Stomach (tissue), 9 donors: ENCODE measurements around the gene NFE2L3. TPM values are rescaled to one million over a fixed set of nuclear protein-coding genes. Genes with fewer than 3 reads are reported as not detected.
"Not testable (repeated sequence)": the region's sequence is repeated elsewhere in the genome, so short reads cannot be mapped to it uniquely, and the experiment has no call there.

Experiments used
- DNase-seq, 2 donors: peaks; one replicate each; pipeline versions ENCODE4 v3.0.0 to v3.0.0-alpha.2; 2013 to 2019
- H3K27ac ChIP-seq, 5 donors: fragments of 200-600 bp in 4 of 5; sonication (generic) in 4 of 5; one replicate each; pipeline ENCODE4 v1.5.1; 2013 to 2019; ENCODE audit warnings: mild to moderate bottlenecking in 1 of 5, moderate library complexity in 1 of 5
- H3K27me3 ChIP-seq, 3 donors: fragments of 200-600 bp; sonication (generic); one replicate each; pipeline ENCODE4 v1.5.1; 2017 to 2019; ENCODE audit warnings: mixed run types in 1 of 3
- H3K36me3 ChIP-seq, 4 donors: fragments of 200-600 bp; sonication (generic); 1 replicate in 3 of 4; 2 replicates in 1 of 4; pipeline ENCODE4 v1.5.1; 2016 to 2019
- H3K4me1 ChIP-seq, 4 donors: fragments of 200-600 bp; sonication (generic); one replicate each; pipeline ENCODE4 v1.5.1; 2016 to 2019
- H3K4me3 ChIP-seq, 4 donors: fragments of 200-600 bp; sonication (generic) in 3 of 4; one replicate each; pipeline ENCODE4 v1.5.1; 2016 to 2019; ENCODE audit warnings: mild to moderate bottlenecking in 1 of 4
- H3K9me3 ChIP-seq, 4 donors: fragments of 200-600 bp; sonication (generic); one replicate each; pipeline ENCODE4 v1.5.1; 2016 to 2019
- CTCF ChIP-seq, 7 experiments: fragments of 450-650 bp in 4 of 7; fragments of 200-600 bp in 3 of 7; sonication (generic) in 3 of 7; IDR thresholded peaks; one replicate each; pipeline ENCODE4 v1.5.1; 2016 to 2019; ENCODE audit warnings: antibody characterized with exemption in 7 of 7, control low read depth in 2 of 7, mild to moderate bottlenecking in 1 of 7
- EP300 ChIP-seq: sonication (generic); formaldehyde crosslinking; IDR thresholded peaks from one replicate; pipeline ENCODE4 v1.6.1; 2017; ENCODE audit warnings: antibody characterized with exemption
- POLR2A ChIP-seq, 4 donors: fragments of 450-650 bp; IDR thresholded peaks; one replicate each; pipeline ENCODE4 v1.6.1; 2016; ENCODE audit warnings: antibody characterized with exemption in 4 of 4, control low read depth in 2 of 4, mild to moderate bottlenecking in 1 of 4, moderate library complexity in 1 of 4
- POLR2AphosphoS5 ChIP-seq, 3 donors: sonication (generic); formaldehyde crosslinking; IDR thresholded peaks; one replicate each; pipeline ENCODE4 v1.6.1; 2016; ENCODE audit warnings: antibody characterized with exemption in 3 of 3
- WGBS, 5 donors: extraction: QIAGEN DNeasy Blood & Tissue Kit in 3 of 5; methylation state at CpG; one replicate each; pipeline versions ENCODE4 v1.1.5 to v1.1.7; 2013 to 2018; 5-methylcytosine and 5-hydroxymethylcytosine counted together
- intact Hi-C: fragments of 100-400 bp; cut with DNase I; formaldehyde crosslinking; loops from one replicate; pipeline ENCODE4 v1.15.1; 2023; ENCODE audit warnings: low total_unique reads
- polyA plus RNA-seq, 3 donors: library from polyadenylated mRNA; stranded (reverse); fragments of 200-250 nt; gene quantifications; one replicate each; pipeline ENCODE4 v1.2.3, GENCODE V29; 2013
- total RNA-seq, 5 donors: library from RNA; depleted of rRNA; stranded (reverse); fragments of >200 nt; gene quantifications; one replicate each; pipeline versions ENCODE4 v1.1.0 to v1.2.3, GENCODE V29; 2014 to 2016
- donor health status: healthy with polysubstance abuse.
- donor health status: Bipolar disorder and iron deficiency.
- donor health status: healthy.

Gene NFE2L3
- total and polyA plus RNA-seq, 8 donors: 1.4 to 7.7 (median 4.9) TPM; not detected in 1

GRCh38 chr7:26143298-26144048, 8.5 kb upstream of the NFE2L3 start:
- intact Hi-C loops: no loop called here
- H3K9me3 ChIP-seq: no peaks in the 10 kb centered on the region
- no peak overlapping the region for H3K4me3 ChIP-seq
- no peaks in the 10 kb centered on the region for H3K36me3 ChIP-seq
- H3K27ac ChIP-seq: no peak overlapping the region
- WGBS, 5 donors: 31 to 50% (median 40%) methylated on average over 5 of the region's 5 CpGs
- DNase-seq: no peak
- no peak for TF ChIP-seq EP300
- no peak for TF ChIP-seq POLR2A (IDR thresholded peaks at IDR 0.05)
- no peak for TF ChIP-seq CTCF (IDR thresholded peaks at IDR 0.05)
- H3K4me1 ChIP-seq: peaks cover 0 to 3% (median 0%) of the 10 kb centered on the region in 4 donors
- H3K27me3 ChIP-seq: no peaks in the 10 kb centered on the region

GRCh38 chr7:26144184-26145080, 7.6 kb upstream of the NFE2L3 start:
- Histone ChIP-seq H3K4me1 (peaks cover 0 to 3% (median 0%) of the 10 kb centered on the region in 4 donors), H3K9me3 (no peaks in the 10 kb centered on the region), H3K36me3 (no peaks in the 10 kb centered on the region), H3K27me3 (no peaks in the 10 kb centered on the region), H3K27ac (no peak overlapping the region), H3K4me3 (no peak overlapping the region)
- DNase-seq: no peak
- intact Hi-C loops: no loop called here
- TF ChIP-seq POLR2A (IDR thresholded peaks at IDR 0.05): no peak
- 88 to 94% (median 92%) methylated on average over 13 of the region's 13 CpGs for WGBS, 5 donors

- TF ChIP-seq CTCF (IDR thresholded peaks at IDR 0.05): no peak
- no peak for TF ChIP-seq POLR2AphosphoS5 (IDR thresholded peaks at IDR 0.05)
- no peak for TF ChIP-seq POLR2A (IDR thresholded peaks at IDR 0.05)
- no peak for TF ChIP-seq EP300
- Histone ChIP-seq H3K27ac (no peak overlapping the region), H3K9me3 (no peaks in the 10 kb centered on the region), H3K36me3 (no peaks in the 10 kb centered on the region), H3K27me3 (no peaks in the 10 kb centered on the region), H3K4me3 (no peak overlapping the region), H3K4me1 (peaks cover 0 to 3% (median 0%) of the 10 kb centered on the region in 4 donors)
- DNase-seq: no peak
- intact Hi-C loops: no loop called here
- 74 to 91% (median 87%) methylated on average over 4 of the region's 4 CpGs for WGBS, 5 donors
These were observed 6.8 kb upstream of the NFE2L3 start for GRCh38 chr7:26145238-26145637.

GRCh38 chr7:26147030-26147429, 5.0 kb upstream of the NFE2L3 start:
- intact Hi-C loops: no loop called here
- TF ChIP-seq POLR2AphosphoS5 (IDR thresholded peaks at IDR 0.05) (no peak), EP300 (no peak), CTCF (IDR thresholded peaks at IDR 0.05) (no peak), POLR2A (IDR thresholded peaks at IDR 0.05) (no peak)

GRCh38 chr7:26147646-26148306, 4.2 kb upstream of the NFE2L3 start:
- not testable (repeated sequence) for H3K36me3 ChIP-seq, H3K27ac ChIP-seq
- WGBS, 5 donors: 92 to 95% (median 93%) methylated on average over 20 to 43 of the region's 43 CpGs

More at GRCh38 chr7:26147030-26147429, 5.0 kb upstream of the NFE2L3 start:
- no peaks in the 10 kb centered on the region for H3K9me3 ChIP-seq
- peaks cover 0 to 14% (median 0%) of the 10 kb centered on the region in 3 donors for H3K27me3 ChIP-seq
- DNase-seq: no peak
- peaks cover 0 to 8% (median 5%) of the 10 kb centered on the region in 4 donors for H3K4me1 ChIP-seq
- 85 to 100% (median 93%) methylated on average over 1 of the region's 1 CpG for WGBS, 5 donors
- H3K36me3 ChIP-seq: no peaks in the 10 kb centered on the region
- H3K27ac ChIP-seq: no peak overlapping the region
- no peak overlapping the region for H3K4me3 ChIP-seq

GRCh38 chr7:26148307-26148700, 3.7 kb upstream of the NFE2L3 start:
- Histone ChIP-seq H3K27me3 (peaks cover 0 to 27% (median 6%) of the 10 kb centered on the region in 3 donors), H3K4me1 (peaks cover 10 to 18% (median 13%) of the 10 kb centered on the region in 4 donors)
- WGBS, 5 donors: 74 to 95% (median 91%) methylated on average over 9 to 29 of the region's 29 CpGs
- H3K27ac ChIP-seq, H3K9me3 ChIP-seq, H3K4me3 ChIP-seq, intact Hi-C loops, H3K36me3 ChIP-seq, DNase-seq: not testable (repeated sequence)

More at GRCh38 chr7:26147646-26148306, 4.2 kb upstream of the NFE2L3 start:
- peaks cover 4 to 13% (median 8%) of the 10 kb centered on the region in 4 donors for H3K4me1 ChIP-seq
- DNase-seq, H3K9me3 ChIP-seq, H3K4me3 ChIP-seq, intact Hi-C loops: not testable (repeated sequence)
- peaks cover 0 to 22% (median 4%) of the 10 kb centered on the region in 3 donors for H3K27me3 ChIP-seq
